ENCODE results near the gene GMPPA.

GRCh38 chr2:219464286-219465032 is 34.2 kb upstream of the GMPPA start:
- TF ChIP-seq, protein P1, sequence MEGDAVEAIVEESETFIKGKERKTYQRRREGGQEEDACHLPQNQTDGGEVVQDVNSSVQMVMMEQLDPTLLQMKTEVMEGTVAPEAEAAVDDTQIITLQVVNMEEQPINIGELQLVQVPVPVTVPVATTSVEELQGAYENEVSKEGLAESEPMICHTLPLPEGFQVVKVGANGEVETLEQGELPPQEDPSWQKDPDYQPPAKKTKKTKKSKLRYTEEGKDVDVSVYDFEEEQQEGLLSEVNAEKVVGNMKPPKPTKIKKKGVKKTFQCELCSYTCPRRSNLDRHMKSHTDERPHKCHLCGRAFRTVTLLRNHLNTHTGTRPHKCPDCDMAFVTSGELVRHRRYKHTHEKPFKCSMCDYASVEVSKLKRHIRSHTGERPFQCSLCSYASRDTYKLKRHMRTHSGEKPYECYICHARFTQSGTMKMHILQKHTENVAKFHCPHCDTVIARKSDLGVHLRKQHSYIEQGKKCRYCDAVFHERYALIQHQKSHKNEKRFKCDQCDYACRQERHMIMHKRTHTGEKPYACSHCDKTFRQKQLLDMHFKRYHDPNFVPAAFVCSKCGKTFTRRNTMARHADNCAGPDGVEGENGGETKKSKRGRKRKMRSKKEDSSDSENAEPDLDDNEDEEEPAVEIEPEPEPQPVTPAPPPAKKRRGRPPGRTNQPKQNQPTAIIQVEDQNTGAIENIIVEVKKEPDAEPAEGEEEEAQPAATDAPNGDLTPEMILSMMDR (optimal IDR thresholded peaks at IDR 0.05 in 1 of 3, IDR thresholded peaks at IDR 0.05 in 1 of 3, conservative IDR thresholded peaks at IDR 0.05 in 1 of 3; ENCODE audit: extremely low read depth in 1 of 3, insufficient read depth in 2 of 3, low read length in 3 of 3): no peak
- no peak for TF ChIP-seq EZH2 (IDR thresholded peaks at IDR 0.05; ENCODE audit: low read length)
